HG02970 (cell line): Measurements from ENCODE around the gene CLASP1.
"Not testable (repeated sequence)": the region's sequence is repeated elsewhere in the genome, so short reads cannot be mapped to it uniquely, and the experiment has no call there.

ENCODE experiments used
- ATAC-seq: cut with Tn5 transposase; IDR thresholded peaks from one replicate; pipeline ENCODE4 v1.9.1; 2021; ENCODE audit warnings: mild to moderate bottlenecking, moderate library complexity, moderate number of reproducible peaks; ENCODE audit not compliant: unreplicated experiment, low FRiP score

CLASP1 gene

DNA sequence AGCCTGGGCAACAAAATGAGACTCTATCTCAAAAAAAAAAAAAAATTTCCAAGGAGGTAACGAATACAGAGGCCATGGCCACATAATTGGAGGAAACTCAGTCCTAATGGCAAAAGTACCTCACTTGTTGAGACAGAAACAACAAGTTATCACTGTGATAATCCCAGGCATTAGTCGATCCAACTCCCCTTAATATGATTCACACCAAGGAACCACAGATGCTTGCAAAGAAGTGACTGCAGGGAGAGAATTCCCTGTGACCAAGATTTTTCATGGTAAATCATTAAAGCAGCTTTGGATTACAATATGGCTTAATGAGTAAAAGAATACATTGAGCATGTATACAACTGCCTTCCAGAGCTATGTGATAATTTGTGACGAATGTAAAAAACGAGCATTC lies 199.0 kb downstream of the CLASP1 start:
- no peak for ATAC-seq

DNA sequence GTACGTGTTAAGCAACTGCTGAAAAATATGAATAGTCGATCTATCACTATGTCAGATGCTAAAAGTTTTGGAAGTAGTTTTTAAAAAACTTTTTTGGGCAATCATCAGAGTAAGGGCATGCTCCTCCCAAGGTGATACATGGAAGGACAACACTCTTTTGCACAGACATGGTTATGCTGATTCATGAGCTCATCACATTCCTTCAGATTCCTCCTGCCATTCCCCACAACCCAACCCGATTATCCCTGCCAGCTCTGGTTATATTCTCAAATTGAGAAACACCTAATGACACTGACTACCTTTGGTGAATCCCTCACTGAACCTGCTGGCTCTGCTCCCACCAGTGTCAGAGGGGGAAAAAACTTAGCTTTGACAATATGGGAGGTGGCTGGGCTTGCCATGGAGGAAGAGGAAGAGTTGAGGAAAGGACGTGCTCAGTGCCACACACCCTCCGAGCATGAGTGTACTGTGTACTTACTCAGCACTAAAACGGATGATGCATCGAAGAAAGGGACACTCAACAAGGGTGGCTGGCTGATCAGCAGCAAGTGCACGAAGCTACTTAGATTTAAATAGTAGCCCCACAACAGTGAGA lies 202.5 kb downstream of the CLASP1 start:
- no peak for ATAC-seq

DNA sequence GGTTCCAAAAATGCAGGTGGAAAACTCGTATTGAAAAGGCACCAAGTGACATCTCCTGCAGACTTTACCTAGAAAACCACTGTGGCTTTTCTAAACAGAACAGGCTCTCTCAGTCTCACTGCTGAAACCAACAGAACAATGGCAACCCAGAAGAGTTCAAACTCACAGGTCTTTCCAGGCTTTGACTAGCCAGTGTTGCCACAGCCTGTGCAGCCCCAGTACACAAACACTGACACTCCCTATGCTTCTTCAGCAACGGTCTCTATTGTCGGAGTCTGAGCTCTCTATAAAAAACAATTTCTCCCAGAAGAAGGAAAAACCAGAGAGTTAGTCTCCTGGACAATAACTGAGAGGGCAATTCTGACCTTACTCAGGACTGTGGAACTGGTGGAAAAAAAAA lies 206.4 kb downstream of the CLASP1 start:
- no peak for ATAC-seq

DNA sequence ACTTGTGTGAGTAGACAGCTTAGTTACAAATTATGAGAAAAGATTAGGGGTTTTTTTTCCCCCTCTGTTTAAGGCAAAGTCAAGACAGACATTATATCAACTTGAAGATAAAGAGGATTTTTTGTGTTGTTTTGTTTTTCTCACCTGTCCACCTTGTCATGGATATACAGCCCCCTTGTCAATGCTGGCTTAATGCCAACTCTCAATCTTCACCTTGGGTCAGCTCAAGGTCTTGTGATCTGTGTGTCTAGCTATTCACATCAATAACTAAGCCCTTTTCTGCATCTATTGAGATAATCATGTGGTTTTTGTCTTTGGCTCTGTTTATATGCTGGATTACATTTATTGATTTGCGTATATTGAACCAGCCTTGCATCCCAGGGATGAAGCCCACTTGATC lies 211.0 kb downstream of the CLASP1 start:
- ATAC-seq = not testable (repeated sequence)

- ATAC-seq = no peak
These were observed 212.3 kb downstream of the CLASP1 start for GRCh38 chr2:121436918-121437317.

- no peak for ATAC-seq
These were observed 213.5 kb downstream of the CLASP1 start for GRCh38 chr2:121435790-121436189.

DNA sequence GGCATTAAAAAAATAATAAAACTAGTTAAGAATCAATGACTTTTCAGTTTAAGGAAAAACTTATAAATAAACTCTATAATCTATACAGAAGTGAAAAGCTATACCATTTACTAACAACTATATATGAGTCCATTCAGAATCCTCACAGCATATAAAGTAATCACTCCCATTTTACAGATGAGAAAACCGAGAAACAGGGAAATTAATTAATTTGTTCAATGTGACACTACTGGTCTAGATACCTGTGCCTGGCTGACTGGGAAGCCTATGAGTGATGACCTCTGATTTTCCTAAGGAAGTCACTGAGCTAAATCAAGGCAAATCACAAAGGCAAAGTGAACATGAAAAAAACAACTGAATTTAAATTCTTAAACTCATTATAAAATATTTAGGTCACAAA lies 218.0 kb downstream of the CLASP1 start:
- no peak for ATAC-seq

DNA sequence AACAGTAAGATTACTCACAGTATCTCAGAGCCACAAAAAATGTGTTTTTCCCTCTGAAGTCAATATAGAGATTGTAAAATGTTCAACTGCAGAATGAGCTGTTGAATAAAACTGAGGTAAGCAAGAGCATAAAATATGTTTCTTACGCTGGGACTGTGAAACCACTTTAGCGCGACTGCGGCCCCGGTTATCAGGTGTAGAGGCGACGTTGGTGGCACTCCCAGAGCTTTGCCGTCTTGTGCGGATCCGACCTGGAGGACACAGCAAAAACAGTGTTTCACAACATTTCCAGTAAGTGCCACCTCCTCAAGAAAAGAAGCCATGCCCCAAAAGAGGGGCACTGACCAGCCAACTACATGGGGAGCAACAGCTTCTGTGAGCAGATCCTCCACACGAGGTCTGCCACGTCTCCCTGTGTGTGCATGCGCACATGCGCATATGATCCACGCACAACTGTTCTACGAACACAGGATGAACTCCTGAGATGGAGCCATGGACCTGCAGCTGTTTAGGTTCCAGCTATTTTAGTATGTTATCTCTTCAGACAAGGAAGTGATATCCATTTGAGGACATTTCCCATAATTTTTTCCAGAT lies 219.2 kb downstream of the CLASP1 start:
- ATAC-seq = no peak

DNA sequence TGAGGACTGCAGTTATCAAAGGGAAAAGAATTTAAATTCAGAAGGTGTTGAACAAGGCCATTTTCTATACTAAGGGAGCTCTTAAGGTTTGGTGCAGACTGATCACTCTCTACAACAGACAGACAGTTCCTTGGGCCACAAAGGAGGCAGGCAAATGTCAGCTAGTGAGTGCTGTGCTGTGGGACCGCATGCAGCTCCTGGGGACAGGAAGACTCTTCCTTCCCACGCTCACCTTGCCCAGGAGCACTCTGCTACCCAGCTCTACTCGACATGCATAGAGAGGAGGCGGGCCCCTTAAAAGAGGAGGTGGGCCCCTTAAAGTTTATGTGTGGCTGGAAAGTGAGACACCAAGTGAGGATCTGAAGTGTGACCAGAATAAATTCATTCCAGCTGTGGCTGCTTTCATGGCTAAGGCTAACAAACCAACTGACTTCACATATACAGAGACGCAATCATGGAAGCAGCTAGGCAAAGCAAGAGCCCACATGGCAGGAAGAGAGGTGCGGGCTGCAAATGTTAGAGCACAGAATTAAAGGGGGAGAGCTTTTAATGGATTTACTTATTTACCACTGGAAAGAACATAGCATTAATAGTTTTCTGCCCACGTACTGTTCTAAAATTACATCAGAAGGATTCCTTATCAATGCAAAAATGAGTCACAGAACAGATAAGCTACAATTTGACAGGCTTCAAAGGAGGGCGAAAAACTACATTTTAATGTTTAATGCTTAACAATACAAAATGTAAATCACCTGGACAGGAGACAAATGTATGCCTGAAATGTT lies 220.0 kb downstream of the CLASP1 start:
- ATAC-seq = no peak

- no peak for ATAC-seq
These were observed 222.0 kb downstream of the CLASP1 start for GRCh38 chr2:121427187-121427689.

DNA sequence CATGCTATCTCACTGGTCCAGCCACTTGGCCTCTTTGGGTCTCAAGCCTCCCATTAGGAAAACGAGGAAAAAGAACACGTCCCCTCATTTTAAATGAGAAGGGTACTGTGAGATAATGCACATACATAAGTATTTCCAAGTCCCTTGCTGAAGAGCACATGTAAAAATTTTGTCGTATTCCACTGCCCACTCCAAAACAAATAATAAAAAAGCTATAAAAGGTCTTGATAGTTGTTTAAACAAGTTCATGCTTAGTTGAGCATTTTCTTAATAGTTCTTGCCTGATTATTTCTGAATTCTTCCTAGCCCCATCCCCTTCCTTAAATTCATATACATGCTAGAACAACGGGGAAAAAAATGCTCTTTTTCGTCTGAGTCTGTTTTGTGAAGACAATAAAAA lies 228.8 kb downstream of the CLASP1 start:
- no peak for ATAC-seq

DNA sequence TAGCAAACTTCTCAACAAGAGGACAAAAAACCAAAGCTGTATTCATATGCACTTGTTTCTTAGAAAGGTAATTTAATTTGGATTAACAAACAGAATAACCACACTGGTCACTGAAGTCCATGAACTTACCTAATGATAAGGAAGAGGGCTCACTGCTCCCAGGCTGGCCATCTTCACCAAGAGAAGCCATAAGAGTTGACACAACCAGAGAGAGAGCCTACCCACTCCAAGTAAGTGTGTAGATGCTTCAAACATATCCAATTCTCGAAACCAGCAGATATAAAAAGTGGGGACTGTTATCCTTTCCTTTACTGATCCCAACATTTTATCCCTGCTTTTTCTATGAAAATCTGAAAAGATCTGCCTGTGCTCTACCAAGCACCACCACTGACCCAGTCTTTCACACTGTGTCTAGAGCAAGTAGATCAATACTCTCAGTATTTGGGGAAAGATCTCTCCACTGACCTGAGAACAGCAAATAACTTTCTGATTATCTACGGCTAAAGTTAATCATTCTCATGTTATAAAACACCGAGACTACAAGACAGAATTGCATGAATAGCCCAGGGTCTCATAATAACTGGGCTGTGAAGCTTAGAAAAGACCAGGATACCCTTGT lies 230.1 kb downstream of the CLASP1 start:
- no peak for ATAC-seq

- no peak for ATAC-seq
These were observed 230.7 kb downstream of the CLASP1 start for GRCh38 chr2:121418494-121419058.

GRCh38 chr2:121417826-121418225 lies 231.4 kb downstream of the CLASP1 start:
- ATAC-seq = no peak

DNA sequence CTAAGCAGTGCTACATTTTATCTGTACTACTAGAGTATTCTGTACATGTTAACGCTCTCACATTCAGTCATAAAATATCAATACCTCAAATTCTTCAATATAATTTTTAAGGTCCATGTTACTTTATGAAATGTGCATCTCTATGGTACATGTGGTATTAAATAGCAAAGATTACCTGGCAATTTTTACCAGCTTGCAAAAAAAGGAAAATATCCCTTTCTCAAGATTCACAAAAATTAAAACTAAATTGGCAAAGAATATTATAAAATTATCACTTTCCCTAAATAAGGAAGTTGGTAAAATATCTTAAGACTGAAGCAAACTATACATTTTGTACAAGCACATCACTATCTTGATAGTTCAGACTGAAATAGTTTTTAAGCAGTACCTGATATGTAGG lies 233.5 kb downstream of the CLASP1 start:
- no peak for ATAC-seq

- ATAC-seq = no peak
These were observed 236.9 kb downstream of the CLASP1 start for GRCh38 chr2:121412349-121412748.

GRCh38 chr2:121409966-121410365 lies 239.3 kb downstream of the CLASP1 start:
- ATAC-seq = no peak

GRCh38 chr2:121409388-121409787 lies 239.9 kb downstream of the CLASP1 start:
- no peak for ATAC-seq

DNA sequence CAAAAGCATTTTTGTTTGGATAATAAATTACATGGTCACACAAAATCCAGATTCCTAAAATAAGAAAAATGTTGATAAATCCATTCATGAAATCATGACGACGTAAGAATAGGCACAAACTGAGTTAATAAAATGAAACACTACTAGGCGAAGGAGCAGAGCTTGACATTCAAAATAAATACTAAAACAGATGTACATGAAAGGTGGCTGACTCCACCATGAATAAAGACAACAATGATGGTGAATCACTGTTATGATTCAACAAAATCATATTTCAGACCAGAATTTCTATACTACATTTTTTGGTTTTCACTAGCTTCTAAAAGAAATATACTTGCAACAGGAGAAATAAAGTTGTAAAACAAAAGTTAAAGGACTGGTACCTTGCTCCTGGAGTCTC lies 240.6 kb downstream of the CLASP1 start:
- no peak for ATAC-seq

GRCh38 chr2:121405233-121405632 lies 244.0 kb downstream of the CLASP1 start:
- ATAC-seq = no peak

DNA sequence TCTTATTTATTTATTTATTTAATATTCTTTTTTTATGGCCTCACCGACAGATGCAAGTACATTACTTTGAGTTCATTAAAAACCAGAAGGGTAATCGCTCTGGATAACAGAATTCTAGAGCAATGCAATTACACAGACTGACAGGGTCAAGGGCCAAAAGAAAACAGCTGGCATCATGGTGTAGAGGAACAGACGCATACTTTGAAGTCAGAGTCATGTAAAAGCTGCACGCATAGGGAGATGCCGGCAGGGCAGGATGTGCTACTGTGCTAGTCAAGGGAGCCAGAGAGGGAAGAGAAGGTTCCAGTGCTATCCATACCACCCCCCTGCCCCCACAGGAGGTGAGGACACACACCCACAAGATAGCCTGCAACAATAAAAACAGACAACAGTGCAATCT lies 249.1 kb downstream of the CLASP1 start:
- ATAC-seq = no peak
